HepG2 (cell line): ENCODE measurements around the gene ACTR1A. TPM values are rescaled to one million over a fixed set of nuclear protein-coding genes. Genes with fewer than 3 reads are reported as not detected.

ENCODE experiments used
- ATAC-seq: fragments of 200-7000 bp; cut with Tn5 transposase; 3 replicates; pipeline ENCODE4 v1.9.1; 2020; ENCODE audit warnings: mild to moderate bottlenecking, moderate library complexity
- BruUV-seq: library from RNA; stranded (reverse); fragments of 400-500 nt; replicated peaks from 2 replicates; lab custom pipeline; 2021; lab: Mats Ljungman, UMichigan
- CTCF ChIA-PET: fragments of 300-600 bp; formaldehyde crosslinking; extraction: SDS; loops from one replicate; lab custom pipeline; 2021; ENCODE audit warnings: low total read pairs, inconsistent platforms, low intra/inter-chr PET ratio; lab: Yijun Ruan, JAX
- POLR2A ChIA-PET: fragments of 350-600 bp; sonication (Branson Sonifier 250); formaldehyde crosslinking; loops from one replicate; lab custom pipeline; 2020; ENCODE audit warnings: antibody characterized with exemption, inconsistent platforms; lab: Yijun Ruan, JAX
- DNase-seq: peaks from one replicate; pipeline ENCODE4 v3.0.0-alpha.2; 2015; ENCODE audit warnings: low spot score
- FAIRE-seq: peaks from 3 replicates; lab custom pipeline; 2011; peaks lifted over from hg19 to GRCh38; lab: Jason Lieb, UNC
- H2AFZ ChIP-seq: one replicate; pipeline ENCODE4 v1.6.1; 2011; ENCODE audit warnings: low read length, inconsistent platforms
- H3K27ac ChIP-seq: fragments of 300-600 bp; 3 replicates; pipeline ENCODE4 v1.8.0; 2011; ENCODE audit warnings: mixed run types, mild to moderate bottlenecking, mixed read lengths, low read length, inconsistent platforms; ENCODE audit not compliant: insufficient read depth; ENCODE audit errors: extremely low read length
- H3K27me3 ChIP-seq, 2 experiments: fragments of 200-600 bp in 1 of 2; 2 replicates in 1 of 2; 3 replicates in 1 of 2; pipeline versions ENCODE4 v1.6.0 to v1.8.0; 2011; ENCODE audit warnings: low read length in 2 of 2, mild to moderate bottlenecking in 2 of 2, moderate library complexity in 2 of 2, inconsistent platforms in 1 of 2; ENCODE audit not compliant: insufficient read depth in 2 of 2, control insufficient read depth in 1 of 2
- H3K36me3 ChIP-seq, 2 experiments: fragments of 200-600 bp in 1 of 2; replicated peaks in 1 of 2; 2 replicates in 1 of 2; 3 replicates in 1 of 2; pipeline versions ENCODE4 v1.5.1 to v1.8.0; 2011; ENCODE audit warnings: low read length in 2 of 2, inconsistent platforms in 1 of 2; ENCODE audit not compliant: insufficient read depth in 2 of 2, control insufficient read depth in 1 of 2
- H3K4me1 ChIP-seq: 2 replicates; pipeline ENCODE4 v1.5.1; 2012; ENCODE audit warnings: low read length, inconsistent platforms; ENCODE audit not compliant: insufficient read depth
- H3K4me2 ChIP-seq: 2 replicates; pipeline ENCODE4 v1.6.0; 2011; ENCODE audit warnings: low read depth, low read length, inconsistent platforms
- H3K4me3 ChIP-seq, 3 experiments: fragments of 200-600 bp in 1 of 3; sonication (generic), shearing (Covaris generic) in 1 of 3; replicated peaks in 1 of 3; 2 replicates each; pipeline ENCODE4 v1.5.1; 2011 to 2016; ENCODE audit warnings: low read length in 3 of 3, inconsistent platforms in 2 of 3, low read depth in 2 of 3, mild to moderate bottlenecking in 2 of 3, control low read depth in 1 of 3, mixed read lengths in 1 of 3; ENCODE audit not compliant: insufficient read depth in 1 of 3
- H3K79me2 ChIP-seq: one replicate; pipeline ENCODE4 v1.6.1; 2011; ENCODE audit warnings: low read length, inconsistent platforms; ENCODE audit not compliant: insufficient read depth
- H3K9ac ChIP-seq: 2 replicates; pipeline ENCODE4 v1.6.0; 2011; ENCODE audit warnings: mild to moderate bottlenecking, low read depth, low read length, inconsistent platforms; ENCODE audit not compliant: insufficient read depth
- H3K9me3 ChIP-seq: 2 replicates; pipeline ENCODE4 v1.5.1; 2012; ENCODE audit warnings: mild to moderate bottlenecking, low read length
- H4K20me1 ChIP-seq: 2 replicates; pipeline ENCODE4 v1.6.0; 2011; ENCODE audit warnings: inconsistent platforms, mild to moderate bottlenecking, low read length, moderate library complexity; ENCODE audit not compliant: insufficient read depth
- CCAR2 ChIP-seq: fragments of 200-400 bp; formaldehyde crosslinking; optimal IDR thresholded peaks from 2 replicates; pipeline ENCODE3; 2018; ENCODE audit warnings: low read depth, mild to moderate bottlenecking, low read length, moderate library complexity
- ERF ChIP-seq: IDR thresholded peaks from 2 replicates; pipeline ENCODE4 v1.6.1; 2018; ENCODE audit warnings: missing biosample characterization, missing genetic modification reagents
- GLI4 ChIP-seq: sonication (generic); formaldehyde crosslinking; IDR thresholded peaks from 2 replicates; pipeline ENCODE4 v1.5.1; 2020; ENCODE audit warnings: missing genetic modification reagents, mild to moderate bottlenecking, moderate library complexity, borderline replicate concordance
- NFE2L2 ChIP-seq: fragments of 150-350 bp; IDR thresholded peaks from 2 replicates; pipeline ENCODE4 v1.6.1; 2014; ENCODE audit warnings: low read length
- SOX5 ChIP-seq: IDR thresholded peaks from 2 replicates; pipeline ENCODE4 v1.6.1; 2016; ENCODE audit warnings: borderline replicate concordance
- THYN1 ChIP-seq: sonication (generic); formaldehyde crosslinking; IDR thresholded peaks from 2 replicates; pipeline ENCODE4 v1.8.1; 2023; ENCODE audit warnings: low read depth, mild to moderate bottlenecking, moderate library complexity, missing genetic modification reagents, borderline replicate concordance
- ZNF383 ChIP-seq: sonication (generic); formaldehyde crosslinking; IDR thresholded peaks from 2 replicates; pipeline ENCODE4 v1.4.0; 2020; ENCODE audit warnings: missing genetic modification reagents, mild to moderate bottlenecking, borderline replicate concordance
- ZNF713 ChIP-seq: sonication (generic); formaldehyde crosslinking; IDR thresholded peaks from 2 replicates; pipeline ENCODE4 v1.4.0; 2020; ENCODE audit warnings: mild to moderate bottlenecking, missing genetic modification reagents
- ZNF747 ChIP-seq: sonication (generic); formaldehyde crosslinking; IDR thresholded peaks from 2 replicates; pipeline ENCODE4 v1.8.1; 2023; ENCODE audit warnings: missing genetic modification reagents, mild to moderate bottlenecking, borderline replicate concordance
- ZNF782 ChIP-seq: sonication (generic); formaldehyde crosslinking; IDR thresholded peaks from 2 replicates; pipeline ENCODE4 v1.4.0; 2020; ENCODE audit warnings: missing genetic modification reagents, mild to moderate bottlenecking, borderline replicate concordance
- ZSCAN12 ChIP-seq: sonication (generic); formaldehyde crosslinking; IDR thresholded peaks from 2 replicates; pipeline ENCODE4 v1.9.0; 2021; ENCODE audit warnings: mild to moderate bottlenecking, missing genetic modification reagents
- WGBS: methylation state at CpG from one replicate; pipeline ENCODE4 v1.1.6; 2017; ENCODE audit warnings: low lambda C conversion rate; 5-methylcytosine and 5-hydroxymethylcytosine counted together
- in situ Hi-C: cut with HindIII; loops from 2 replicates; pipeline ENCODE4 v1.10.0; 2017; ENCODE audit warnings: low pct_unique_long_range_greater_than_20kb; ENCODE audit not compliant: extremely low pct_ligation_motif_present
- intact Hi-C: fragments of 100-400 bp; cut with micrococcal nuclease; formaldehyde crosslinking; loops from one replicate; pipeline ENCODE4 v1.10.0; 2022; ENCODE audit not compliant: unreplicated experiment
- polyA plus RNA-seq, 8 experiments: library from polyadenylated mRNA; depleted of rRNA in 3 of 8; stranded (reverse) in 7 of 8; unstranded in 1 of 8; fragments of >200 nt; fragmentation: Illumina TruSeq in 4 of 8; extraction: Trizol in 4 of 8; gene quantifications; 2 replicates each; pipeline versions ENCODE4 v1.2.1 to v1.2.3, GENCODE V29; 2011 to 2016; ENCODE audit warnings: low read depth in 4 of 8, missing spikeins in 1 of 8, mixed read lengths in 1 of 8; ENCODE audit not compliant: insufficient read depth in 1 of 8
- total RNA-seq, 5 experiments: library from RNA; depleted of rRNA; stranded (reverse); fragments of >200 nt; fragmentation: Illumina TruSeq; extraction: Trizol; gene quantifications; 2 replicates each; pipeline ENCODE4 v1.2.3, GENCODE V29; 2016; ENCODE audit warnings: low read depth in 1 of 5
- TF ChIP-seq, protein P1 (sequence below): IDR thresholded peaks from 2 replicates; pipeline ENCODE4 v1.6.1; 2016; ENCODE audit warnings: low read depth, missing genetic modification reagents, missing compliant biosample characterization
- TF ChIP-seq, protein P2 (sequence below): IDR thresholded peaks from 2 replicates; pipeline ENCODE4 v1.6.1; 2016; ENCODE audit warnings: missing compliant biosample characterization, missing genetic modification reagents, borderline replicate concordance
- TF ChIP-seq, protein P3 (sequence below): sonication (generic); formaldehyde crosslinking; IDR thresholded peaks from 2 replicates; pipeline ENCODE4 v1.8.0; 2022; ENCODE audit warnings: missing genetic modification reagents, low read depth, mild to moderate bottlenecking, borderline replicate concordance
- TF ChIP-seq, protein P4 (sequence below): IDR thresholded peaks from 2 replicates; pipeline ENCODE4 v1.4.0; 2020; ENCODE audit warnings: mild to moderate bottlenecking, missing genetic modification reagents

ACTR1A gene
- total and polyA plus RNA-seq, 2 of the 13 experiments (the other 11 are each of a cell fraction or from before 2014, with no cell fraction given): 59.6 to 62.8 TPM

DNA sequence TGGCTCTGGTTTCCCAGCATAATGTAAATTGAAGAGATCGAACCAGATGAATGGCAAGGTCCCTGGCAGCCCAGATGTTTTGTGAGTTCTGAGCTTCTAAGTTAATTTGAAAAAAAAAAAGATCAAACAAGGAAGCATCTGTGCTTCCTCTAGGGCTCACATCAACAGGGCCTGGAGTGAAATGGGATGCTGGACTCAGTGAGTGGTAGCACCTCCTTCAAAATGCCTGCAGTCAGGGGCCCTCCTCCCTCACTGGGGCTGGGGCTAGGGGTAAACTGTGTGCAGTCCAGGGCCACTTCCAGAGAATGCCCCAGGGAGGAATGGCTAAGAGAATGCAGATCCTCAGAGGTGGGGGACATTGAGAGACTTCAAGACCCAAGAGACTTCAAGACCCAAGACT is 64.1 kb downstream of the ACTR1A start:
- Histone ChIP-seq H3K36me3 (no peaks in the 10 kb centered on the region), H4K20me1 (no peaks in the 10 kb centered on the region), H3K27me3 (no peaks in the 10 kb centered on the region; a peak in 1 of 5 replicates), H3K4me3 (no peak overlapping the region), H3K4me1 (peaks cover 46% of the 10 kb centered on the region), H3K9ac (no peak overlapping the region), H3K27ac (no peak overlapping the region), H3K9me3 (no peaks in the 10 kb centered on the region), H3K79me2 (no peaks in the 10 kb centered on the region), H3K4me2 (no peak overlapping the region), H2AFZ (no peak overlapping the region)
- DNase-seq: no peak
- no peak for ATAC-seq
- intact Hi-C loops: no loop called here
- BruUV-seq: no TSS peak
- no peak for FAIRE-seq
- WGBS: 79% methylated on average over 1 of the region's 1 CpG
- in situ Hi-C loops: no loop called here
- ChIA-PET POLR2A (no interaction called here), CTCF (no interaction called here)
- no peak for TF ChIP-seq ZNF713 (CRISPR knock-in tag)
- no peak for TF ChIP-seq ERF (CRISPR knock-in tag)
- TF ChIP-seq, protein P1, sequence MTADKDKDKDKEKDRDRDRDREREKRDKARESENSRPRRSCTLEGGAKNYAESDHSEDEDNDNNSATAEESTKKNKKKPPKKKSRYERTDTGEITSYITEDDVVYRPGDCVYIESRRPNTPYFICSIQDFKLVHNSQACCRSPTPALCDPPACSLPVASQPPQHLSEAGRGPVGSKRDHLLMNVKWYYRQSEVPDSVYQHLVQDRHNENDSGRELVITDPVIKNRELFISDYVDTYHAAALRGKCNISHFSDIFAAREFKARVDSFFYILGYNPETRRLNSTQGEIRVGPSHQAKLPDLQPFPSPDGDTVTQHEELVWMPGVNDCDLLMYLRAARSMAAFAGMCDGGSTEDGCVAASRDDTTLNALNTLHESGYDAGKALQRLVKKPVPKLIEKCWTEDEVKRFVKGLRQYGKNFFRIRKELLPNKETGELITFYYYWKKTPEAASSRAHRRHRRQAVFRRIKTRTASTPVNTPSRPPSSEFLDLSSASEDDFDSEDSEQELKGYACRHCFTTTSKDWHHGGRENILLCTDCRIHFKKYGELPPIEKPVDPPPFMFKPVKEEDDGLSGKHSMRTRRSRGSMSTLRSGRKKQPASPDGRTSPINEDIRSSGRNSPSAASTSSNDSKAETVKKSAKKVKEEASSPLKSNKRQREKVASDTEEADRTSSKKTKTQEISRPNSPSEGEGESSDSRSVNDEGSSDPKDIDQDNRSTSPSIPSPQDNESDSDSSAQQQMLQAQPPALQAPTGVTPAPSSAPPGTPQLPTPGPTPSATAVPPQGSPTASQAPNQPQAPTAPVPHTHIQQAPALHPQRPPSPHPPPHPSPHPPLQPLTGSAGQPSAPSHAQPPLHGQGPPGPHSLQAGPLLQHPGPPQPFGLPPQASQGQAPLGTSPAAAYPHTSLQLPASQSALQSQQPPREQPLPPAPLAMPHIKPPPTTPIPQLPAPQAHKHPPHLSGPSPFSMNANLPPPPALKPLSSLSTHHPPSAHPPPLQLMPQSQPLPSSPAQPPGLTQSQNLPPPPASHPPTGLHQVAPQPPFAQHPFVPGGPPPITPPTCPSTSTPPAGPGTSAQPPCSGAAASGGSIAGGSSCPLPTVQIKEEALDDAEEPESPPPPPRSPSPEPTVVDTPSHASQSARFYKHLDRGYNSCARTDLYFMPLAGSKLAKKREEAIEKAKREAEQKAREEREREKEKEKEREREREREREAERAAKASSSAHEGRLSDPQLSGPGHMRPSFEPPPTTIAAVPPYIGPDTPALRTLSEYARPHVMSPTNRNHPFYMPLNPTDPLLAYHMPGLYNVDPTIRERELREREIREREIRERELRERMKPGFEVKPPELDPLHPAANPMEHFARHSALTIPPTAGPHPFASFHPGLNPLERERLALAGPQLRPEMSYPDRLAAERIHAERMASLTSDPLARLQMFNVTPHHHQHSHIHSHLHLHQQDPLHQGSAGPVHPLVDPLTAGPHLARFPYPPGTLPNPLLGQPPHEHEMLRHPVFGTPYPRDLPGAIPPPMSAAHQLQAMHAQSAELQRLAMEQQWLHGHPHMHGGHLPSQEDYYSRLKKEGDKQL: no peak
- TF ChIP-seq GLI4 (CRISPR knock-in tag): no peak
- TF ChIP-seq, protein P2, sequence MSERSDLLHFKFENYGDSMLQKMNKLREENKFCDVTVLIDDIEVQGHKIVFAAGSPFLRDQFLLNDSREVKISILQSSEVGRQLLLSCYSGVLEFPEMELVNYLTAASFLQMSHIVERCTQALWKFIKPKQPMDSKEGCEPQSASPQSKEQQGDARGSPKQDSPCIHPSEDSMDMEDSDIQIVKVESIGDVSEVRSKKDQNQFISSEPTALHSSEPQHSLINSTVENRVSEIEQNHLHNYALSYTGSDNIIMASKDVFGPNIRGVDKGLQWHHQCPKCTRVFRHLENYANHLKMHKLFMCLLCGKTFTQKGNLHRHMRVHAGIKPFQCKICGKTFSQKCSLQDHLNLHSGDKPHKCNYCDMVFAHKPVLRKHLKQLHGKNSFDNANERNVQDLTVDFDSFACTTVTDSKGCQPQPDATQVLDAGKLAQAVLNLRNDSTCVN (CRISPR knock-in tag): no peak
- TF ChIP-seq THYN1: no peak
- no peak for TF ChIP-seq CCAR2
- no peak for TF ChIP-seq ZNF747
- no peak for TF ChIP-seq SOX5 (CRISPR knock-in tag)
- TF ChIP-seq, protein P3, sequence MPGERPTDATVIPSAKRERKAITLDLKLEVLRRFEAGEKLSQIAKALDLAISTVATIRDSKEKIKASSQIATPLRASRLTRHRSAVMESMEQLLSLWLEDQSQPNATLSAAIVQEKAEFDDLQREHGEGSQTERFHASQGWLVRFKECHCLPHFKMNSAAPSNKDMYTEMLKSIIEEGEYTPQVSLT (CRISPR knock-in tag): no peak
- no peak for TF ChIP-seq ZNF782
- TF ChIP-seq, protein P4, sequence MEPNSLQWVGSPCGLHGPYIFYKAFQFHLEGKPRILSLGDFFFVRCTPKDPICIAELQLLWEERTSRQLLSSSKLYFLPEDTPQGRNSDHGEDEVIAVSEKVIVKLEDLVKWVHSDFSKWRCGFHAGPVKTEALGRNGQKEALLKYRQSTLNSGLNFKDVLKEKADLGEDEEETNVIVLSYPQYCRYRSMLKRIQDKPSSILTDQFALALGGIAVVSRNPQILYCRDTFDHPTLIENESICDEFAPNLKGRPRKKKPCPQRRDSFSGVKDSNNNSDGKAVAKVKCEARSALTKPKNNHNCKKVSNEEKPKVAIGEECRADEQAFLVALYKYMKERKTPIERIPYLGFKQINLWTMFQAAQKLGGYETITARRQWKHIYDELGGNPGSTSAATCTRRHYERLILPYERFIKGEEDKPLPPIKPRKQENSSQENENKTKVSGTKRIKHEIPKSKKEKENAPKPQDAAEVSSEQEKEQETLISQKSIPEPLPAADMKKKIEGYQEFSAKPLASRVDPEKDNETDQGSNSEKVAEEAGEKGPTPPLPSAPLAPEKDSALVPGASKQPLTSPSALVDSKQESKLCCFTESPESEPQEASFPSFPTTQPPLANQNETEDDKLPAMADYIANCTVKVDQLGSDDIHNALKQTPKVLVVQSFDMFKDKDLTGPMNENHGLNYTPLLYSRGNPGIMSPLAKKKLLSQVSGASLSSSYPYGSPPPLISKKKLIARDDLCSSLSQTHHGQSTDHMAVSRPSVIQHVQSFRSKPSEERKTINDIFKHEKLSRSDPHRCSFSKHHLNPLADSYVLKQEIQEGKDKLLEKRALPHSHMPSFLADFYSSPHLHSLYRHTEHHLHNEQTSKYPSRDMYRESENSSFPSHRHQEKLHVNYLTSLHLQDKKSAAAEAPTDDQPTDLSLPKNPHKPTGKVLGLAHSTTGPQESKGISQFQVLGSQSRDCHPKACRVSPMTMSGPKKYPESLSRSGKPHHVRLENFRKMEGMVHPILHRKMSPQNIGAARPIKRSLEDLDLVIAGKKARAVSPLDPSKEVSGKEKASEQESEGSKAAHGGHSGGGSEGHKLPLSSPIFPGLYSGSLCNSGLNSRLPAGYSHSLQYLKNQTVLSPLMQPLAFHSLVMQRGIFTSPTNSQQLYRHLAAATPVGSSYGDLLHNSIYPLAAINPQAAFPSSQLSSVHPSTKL: no peak
- no peak for TF ChIP-seq ZNF383 (CRISPR knock-in tag)
- TF ChIP-seq NFE2L2: no peak
- TF ChIP-seq ZSCAN12 (CRISPR knock-in tag): no peak
